SK-N-SH treated with all-trans-retinoic acid at 6 μM for 48 hours (cell line): ENCODE data around the gene MOGAT3.

ENCODE experiments used
- ATAC-seq: fragments of 200-7000 bp; cut with Tn5 transposase; 3 replicates; pipeline ENCODE4 v1.9.1; 2020; ENCODE audit warnings: mild to moderate bottlenecking, moderate library complexity
- ARNTL ChIP-seq: fragments of 450-650 bp; formaldehyde crosslinking; IDR thresholded peaks from 2 replicates; pipeline ENCODE4 v1.5.0; 2020; ENCODE audit warnings: low read depth, mild to moderate bottlenecking, moderate library complexity, borderline replicate concordance
- BACH2 ChIP-seq: fragments of 250-450 bp; sonication (Bioruptor Pico); IDR thresholded peaks from 2 replicates; pipeline ENCODE4 v1.9.0; 2021; ENCODE audit warnings: mild to moderate bottlenecking, borderline replicate concordance
- CSDC2 ChIP-seq: fragments of 250-450 bp; sonication (Bioruptor Pico); IDR thresholded peaks from 2 replicates; pipeline ENCODE4 v1.5.0; 2020; ENCODE audit warnings: mild to moderate bottlenecking, moderate library complexity
- ESRRG ChIP-seq: fragments of 250-450 bp; sonication (Bioruptor Pico); IDR thresholded peaks from 2 replicates; pipeline ENCODE4 v1.6.1; 2021; ENCODE audit warnings: mild to moderate bottlenecking
- GLIS3 ChIP-seq: fragments of 250-450 bp; sonication (Bioruptor Pico); IDR thresholded peaks from 2 replicates; pipeline ENCODE4 v1.5.0; 2020; ENCODE audit warnings: mild to moderate bottlenecking, moderate library complexity
- ISL1 ChIP-seq: fragments of 250-450 bp; sonication (Bioruptor Pico); IDR thresholded peaks from 2 replicates; pipeline ENCODE4 v2.1.2; 2022; ENCODE audit warnings: mild to moderate bottlenecking, moderate library complexity
- OSR1 ChIP-seq: fragments of 250-450 bp; sonication (Bioruptor Pico); IDR thresholded peaks from 2 replicates; pipeline ENCODE4 v1.8.0; 2022; ENCODE audit warnings: moderate library complexity, mild to moderate bottlenecking, inconsistent platforms
- RARB ChIP-seq: fragments of 250-450 bp; sonication (Bioruptor Pico); IDR thresholded peaks from 2 replicates; pipeline ENCODE4 v1.8.0; 2021; ENCODE audit warnings: mild to moderate bottlenecking, moderate library complexity
- SNAI2 ChIP-seq: fragments of 250-450 bp; sonication (Bioruptor Pico); IDR thresholded peaks from 2 replicates; pipeline ENCODE4 v1.5.0; 2020; ENCODE audit warnings: mild to moderate bottlenecking, moderate library complexity
- TCF4 ChIP-seq: fragments of 250-450 bp; sonication (Bioruptor Pico); IDR thresholded peaks from 2 replicates; pipeline ENCODE4 v1.8.0; 2021; ENCODE audit warnings: mild to moderate bottlenecking, moderate library complexity, borderline replicate concordance
- TOX ChIP-seq: fragments of 250-450 bp; sonication (Bioruptor Pico); IDR thresholded peaks from 2 replicates; pipeline ENCODE4 v1.8.0; 2021; ENCODE audit warnings: mild to moderate bottlenecking, moderate library complexity, borderline replicate concordance
- ZC3H10 ChIP-seq: fragments of 250-450 bp; sonication (Bioruptor Pico); IDR thresholded peaks from 2 replicates; pipeline ENCODE4 v1.5.1; 2021; ENCODE audit warnings: mild to moderate bottlenecking, moderate library complexity
- ZFP3 ChIP-seq: fragments of 250-450 bp; sonication (Bioruptor Pico); IDR thresholded peaks from 2 replicates; pipeline ENCODE4 v1.5.0; 2020; ENCODE audit warnings: mild to moderate bottlenecking, moderate library complexity
- ZFP30 ChIP-seq: fragments of 450-650 bp; formaldehyde crosslinking; IDR thresholded peaks from 2 replicates; pipeline ENCODE4 v1.5.0; 2022; ENCODE audit warnings: mild to moderate bottlenecking, moderate library complexity
- ZNF565 ChIP-seq: fragments of 450-650 bp; formaldehyde crosslinking; conservative IDR thresholded peaks from 2 replicates; pipeline ENCODE4 v1.5.0; 2020; ENCODE audit warnings: low read depth, mild to moderate bottlenecking, moderate library complexity
- ZNF70 ChIP-seq: fragments of 450-650 bp; formaldehyde crosslinking; IDR thresholded peaks from 2 replicates; pipeline ENCODE4 v1.5.0; 2020; ENCODE audit warnings: mild to moderate bottlenecking, moderate library complexity
- ZNF8 ChIP-seq: fragments of 450-650 bp; formaldehyde crosslinking; IDR thresholded peaks from 2 replicates; pipeline ENCODE4 v1.5.0; 2020; ENCODE audit warnings: mild to moderate bottlenecking, moderate library complexity
- TF ChIP-seq, protein P1 (sequence below): fragments of 250-450 bp; sonication (Bioruptor Pico); IDR thresholded peaks from 2 replicates; pipeline ENCODE4 v1.5.0; 2020; ENCODE audit warnings: mild to moderate bottlenecking, moderate library complexity
- TF ChIP-seq, protein P2 (sequence below): fragments of 250-450 bp; sonication (Bioruptor Pico); IDR thresholded peaks from 2 replicates; pipeline ENCODE4 v1.8.0; 2020; ENCODE audit warnings: mild to moderate bottlenecking, moderate library complexity, borderline replicate concordance
- TF ChIP-seq, protein P3 (sequence below): fragments of 250-450 bp; sonication (Bioruptor Pico); IDR thresholded peaks from 2 replicates; pipeline ENCODE4 v1.8.0; 2021; ENCODE audit warnings: low read depth, mild to moderate bottlenecking, moderate library complexity, borderline replicate concordance
- TF ChIP-seq, protein P4 (sequence below): fragments of 250-450 bp; sonication (Bioruptor Pico); IDR thresholded peaks from 2 replicates; pipeline ENCODE4 v1.5.1; 2021; ENCODE audit warnings: mild to moderate bottlenecking, moderate library complexity

The MOGAT3 gene

DNA sequence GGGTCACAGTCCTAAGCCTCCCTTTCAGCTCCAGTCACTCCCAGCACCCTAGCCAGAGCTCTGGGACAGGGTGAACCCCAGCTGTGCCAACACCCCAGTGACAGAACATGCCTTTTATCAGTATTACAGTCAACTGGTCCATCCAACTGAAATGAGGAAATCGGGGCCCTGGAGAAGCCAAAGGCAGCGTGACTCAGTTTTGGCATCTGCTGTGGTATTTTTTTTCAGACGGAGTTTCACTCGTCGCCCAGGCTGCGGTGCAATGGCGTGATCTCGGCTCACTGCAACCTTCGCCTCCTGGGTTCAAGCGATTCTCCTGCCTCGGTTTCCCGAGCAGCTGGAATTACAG is 40.2 kb upstream of the MOGAT3 start:
- TF ChIP-seq ZNF8 (CRISPR knock-in tag), result no peak
- TF ChIP-seq, protein P1, sequence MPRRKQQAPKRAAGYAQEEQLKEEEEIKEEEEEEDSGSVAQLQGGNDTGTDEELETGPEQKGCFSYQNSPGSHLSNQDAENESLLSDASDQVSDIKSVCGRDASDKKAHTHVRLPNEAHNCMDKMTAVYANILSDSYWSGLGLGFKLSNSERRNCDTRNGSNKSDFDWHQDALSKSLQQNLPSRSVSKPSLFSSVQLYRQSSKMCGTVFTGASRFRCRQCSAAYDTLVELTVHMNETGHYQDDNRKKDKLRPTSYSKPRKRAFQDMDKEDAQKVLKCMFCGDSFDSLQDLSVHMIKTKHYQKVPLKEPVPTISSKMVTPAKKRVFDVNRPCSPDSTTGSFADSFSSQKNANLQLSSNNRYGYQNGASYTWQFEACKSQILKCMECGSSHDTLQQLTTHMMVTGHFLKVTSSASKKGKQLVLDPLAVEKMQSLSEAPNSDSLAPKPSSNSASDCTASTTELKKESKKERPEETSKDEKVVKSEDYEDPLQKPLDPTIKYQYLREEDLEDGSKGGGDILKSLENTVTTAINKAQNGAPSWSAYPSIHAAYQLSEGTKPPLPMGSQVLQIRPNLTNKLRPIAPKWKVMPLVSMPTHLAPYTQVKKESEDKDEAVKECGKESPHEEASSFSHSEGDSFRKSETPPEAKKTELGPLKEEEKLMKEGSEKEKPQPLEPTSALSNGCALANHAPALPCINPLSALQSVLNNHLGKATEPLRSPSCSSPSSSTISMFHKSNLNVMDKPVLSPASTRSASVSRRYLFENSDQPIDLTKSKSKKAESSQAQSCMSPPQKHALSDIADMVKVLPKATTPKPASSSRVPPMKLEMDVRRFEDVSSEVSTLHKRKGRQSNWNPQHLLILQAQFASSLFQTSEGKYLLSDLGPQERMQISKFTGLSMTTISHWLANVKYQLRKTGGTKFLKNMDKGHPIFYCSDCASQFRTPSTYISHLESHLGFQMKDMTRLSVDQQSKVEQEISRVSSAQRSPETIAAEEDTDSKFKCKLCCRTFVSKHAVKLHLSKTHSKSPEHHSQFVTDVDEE (CRISPR knock-in tag), result no peak
- no peak for TF ChIP-seq OSR1 (CRISPR knock-in tag)
- no peak for TF ChIP-seq GLIS3 (CRISPR knock-in tag)
- no peak for TF ChIP-seq ZNF565 (CRISPR knock-in tag)
- TF ChIP-seq, protein P2, sequence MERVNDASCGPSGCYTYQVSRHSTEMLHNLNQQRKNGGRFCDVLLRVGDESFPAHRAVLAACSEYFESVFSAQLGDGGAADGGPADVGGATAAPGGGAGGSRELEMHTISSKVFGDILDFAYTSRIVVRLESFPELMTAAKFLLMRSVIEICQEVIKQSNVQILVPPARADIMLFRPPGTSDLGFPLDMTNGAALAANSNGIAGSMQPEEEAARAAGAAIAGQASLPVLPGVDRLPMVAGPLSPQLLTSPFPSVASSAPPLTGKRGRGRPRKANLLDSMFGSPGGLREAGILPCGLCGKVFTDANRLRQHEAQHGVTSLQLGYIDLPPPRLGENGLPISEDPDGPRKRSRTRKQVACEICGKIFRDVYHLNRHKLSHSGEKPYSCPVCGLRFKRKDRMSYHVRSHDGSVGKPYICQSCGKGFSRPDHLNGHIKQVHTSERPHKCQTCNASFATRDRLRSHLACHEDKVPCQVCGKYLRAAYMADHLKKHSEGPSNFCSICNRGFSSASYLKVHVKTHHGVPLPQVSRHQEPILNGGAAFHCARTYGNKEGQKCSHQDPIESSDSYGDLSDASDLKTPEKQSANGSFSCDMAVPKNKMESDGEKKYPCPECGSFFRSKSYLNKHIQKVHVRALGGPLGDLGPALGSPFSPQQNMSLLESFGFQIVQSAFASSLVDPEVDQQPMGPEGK, result no peak
- TF ChIP-seq TOX (CRISPR knock-in tag), result no peak
- TF ChIP-seq SNAI2 (CRISPR knock-in tag), result no peak
- no peak for TF ChIP-seq ESRRG
- TF ChIP-seq ARNTL, result no peak
- TF ChIP-seq ZFP30 (CRISPR knock-in tag), result no peak
- TF ChIP-seq ZFP3, result no peak
- TF ChIP-seq CSDC2 (CRISPR knock-in tag), result no peak
- TF ChIP-seq, protein P3, sequence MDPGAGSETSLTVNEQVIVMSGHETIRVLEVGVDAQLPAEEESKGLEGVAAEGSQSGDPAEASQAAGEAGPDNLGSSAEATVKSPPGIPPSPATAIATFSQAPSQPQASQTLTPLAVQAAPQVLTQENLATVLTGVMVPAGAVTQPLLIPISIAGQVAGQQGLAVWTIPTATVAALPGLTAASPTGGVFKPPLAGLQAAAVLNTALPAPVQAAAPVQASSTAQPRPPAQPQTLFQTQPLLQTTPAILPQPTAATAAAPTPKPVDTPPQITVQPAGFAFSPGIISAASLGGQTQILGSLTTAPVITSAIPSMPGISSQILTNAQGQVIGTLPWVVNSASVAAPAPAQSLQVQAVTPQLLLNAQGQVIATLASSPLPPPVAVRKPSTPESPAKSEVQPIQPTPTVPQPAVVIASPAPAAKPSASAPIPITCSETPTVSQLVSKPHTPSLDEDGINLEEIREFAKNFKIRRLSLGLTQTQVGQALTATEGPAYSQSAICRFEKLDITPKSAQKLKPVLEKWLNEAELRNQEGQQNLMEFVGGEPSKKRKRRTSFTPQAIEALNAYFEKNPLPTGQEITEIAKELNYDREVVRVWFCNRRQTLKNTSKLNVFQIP (CRISPR knock-in tag), result no peak
- ATAC-seq, result no peak

DNA sequence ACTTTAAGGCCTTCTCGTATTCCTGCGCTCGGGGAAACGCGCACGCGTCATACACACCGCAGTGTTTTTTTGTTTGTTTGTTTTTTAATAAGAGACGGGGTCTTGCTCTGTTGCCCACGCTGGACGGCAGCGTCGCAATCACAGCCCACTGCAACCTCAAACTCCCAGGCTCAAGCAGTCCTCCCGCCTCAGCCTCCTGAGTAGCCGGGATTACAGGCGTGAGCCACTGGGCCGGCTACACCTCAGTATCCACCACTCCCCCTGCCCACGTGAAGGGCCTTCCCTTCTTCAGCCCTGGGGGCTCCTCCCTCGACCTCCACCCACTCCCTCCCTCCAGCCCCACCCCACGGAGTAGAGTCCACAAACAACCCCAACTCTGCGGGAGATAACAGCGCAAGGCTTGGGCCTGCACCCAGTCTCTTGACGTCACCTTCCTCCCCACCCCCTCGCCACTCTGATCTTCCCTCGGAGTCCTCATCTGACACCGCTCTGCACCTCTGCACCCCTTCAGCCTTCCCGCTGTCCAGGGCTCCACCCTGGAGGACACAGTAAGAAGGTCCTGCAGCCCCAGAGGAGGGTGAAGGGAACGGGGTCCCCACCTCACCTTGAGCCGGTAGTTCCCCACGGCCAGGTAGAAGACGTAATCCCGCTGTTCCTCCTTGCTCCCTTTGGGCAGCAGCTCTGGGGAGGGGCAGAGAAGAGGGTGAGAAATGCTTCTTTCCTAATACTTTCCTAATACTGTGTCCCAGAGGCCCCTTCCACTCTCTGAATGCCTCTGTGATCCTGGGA is 39.6 kb upstream of the MOGAT3 start:
- ATAC-seq, result no peak

DNA sequence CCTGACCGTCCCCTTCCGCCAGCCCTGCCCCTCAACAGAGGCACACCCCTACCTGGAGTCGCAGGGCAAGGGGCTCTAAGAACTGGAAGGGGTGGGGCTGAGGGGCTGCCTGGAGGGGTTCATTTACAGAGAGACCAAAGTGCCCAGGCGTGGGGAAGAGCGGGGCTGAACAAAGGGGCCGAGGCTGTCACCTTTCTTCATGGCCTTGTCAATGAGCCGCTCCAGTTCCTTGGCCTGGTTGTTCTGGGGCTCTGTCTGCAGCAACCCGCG is 39.0 kb upstream of the MOGAT3 start:
- no peak for ATAC-seq
- TF ChIP-seq, protein P4, sequence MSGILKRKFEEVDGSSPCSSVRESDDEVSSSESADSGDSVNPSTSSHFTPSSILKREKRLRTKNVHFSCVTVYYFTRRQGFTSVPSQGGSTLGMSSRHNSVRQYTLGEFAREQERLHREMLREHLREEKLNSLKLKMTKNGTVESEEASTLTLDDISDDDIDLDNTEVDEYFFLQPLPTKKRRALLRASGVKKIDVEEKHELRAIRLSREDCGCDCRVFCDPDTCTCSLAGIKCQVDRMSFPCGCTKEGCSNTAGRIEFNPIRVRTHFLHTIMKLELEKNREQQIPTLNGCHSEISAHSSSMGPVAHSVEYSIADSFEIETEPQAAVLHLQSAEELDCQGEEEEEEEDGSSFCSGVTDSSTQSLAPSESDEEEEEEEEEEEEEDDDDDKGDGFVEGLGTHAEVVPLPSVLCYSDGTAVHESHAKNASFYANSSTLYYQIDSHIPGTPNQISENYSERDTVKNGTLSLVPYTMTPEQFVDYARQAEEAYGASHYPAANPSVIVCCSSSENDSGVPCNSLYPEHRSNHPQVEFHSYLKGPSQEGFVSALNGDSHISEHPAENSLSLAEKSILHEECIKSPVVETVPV (CRISPR knock-in tag), result no peak
- TF ChIP-seq TOX (CRISPR knock-in tag), result no peak
- no peak for TF ChIP-seq ZFP3
- TF ChIP-seq GLIS3 (CRISPR knock-in tag), result no peak
- no peak for TF ChIP-seq TCF4 (CRISPR knock-in tag)
- no peak for TF ChIP-seq ZFP30 (CRISPR knock-in tag)
- TF ChIP-seq ARNTL, result no peak
- TF ChIP-seq ESRRG, result no peak
- TF ChIP-seq, protein P3 (CRISPR knock-in tag), result no peak
- TF ChIP-seq SNAI2 (CRISPR knock-in tag), result no peak
- no peak for TF ChIP-seq ZNF70
- no peak for TF ChIP-seq ZNF565 (CRISPR knock-in tag)
- no peak for TF ChIP-seq RARB (CRISPR knock-in tag)
- TF ChIP-seq BACH2 (CRISPR knock-in tag), result no peak
- no peak for TF ChIP-seq ISL1 (CRISPR knock-in tag)
- TF ChIP-seq, protein P1 (CRISPR knock-in tag), result no peak
- no peak for TF ChIP-seq ZC3H10
- TF ChIP-seq, all 23 proteins: peak for 0

More for the DNA sequence above, 39.6 kb upstream of the MOGAT3 start:
- TF ChIP-seq ZC3H10 (no peak), GLIS3 (CRISPR knock-in tag) (no peak)
